GM12878 (cell line): ENCODE results near the gene TRAF3. TPM values are rescaled to one million over a fixed set of nuclear protein-coding genes. Genes with fewer than 3 reads are reported as not detected.

Experiments
- ATAC-seq: fragments of 200-7000 bp; cut with Tn5 transposase; 3 replicates; pipeline ENCODE4 v1.9.1; 2020; ENCODE audit warnings: mild to moderate bottlenecking, moderate library complexity
- BruUV-seq: library from RNA; stranded (reverse); fragments of 400-500 nt; replicated peaks from 2 replicates; lab custom pipeline; 2021; lab: Mats Ljungman, UMichigan
- CTCF ChIA-PET: fragments of 300-600 bp; sonication (Branson Sonifier 250); formaldehyde crosslinking; extraction: SDS; loops from one replicate; lab custom pipeline; 2021; ENCODE audit warnings: inconsistent platforms; lab: Yijun Ruan, JAX
- POLR2A ChIA-PET: fragments of 350-600 bp; formaldehyde crosslinking; extraction: SDS; loops from one replicate; lab custom pipeline; 2021; ENCODE audit warnings: inconsistent platforms; lab: Charles Lee
- RAD21 ChIA-PET: fragments of 300-600 bp; sonication (Branson Sonifier 250); formaldehyde crosslinking; loops from one replicate; lab custom pipeline; 2023; ENCODE audit warnings: antibody characterized with exemption; ENCODE audit not compliant: unreplicated experiment; lab: Charles Lee
- SMC1A ChIA-PET: fragments of 300-600 bp; sonication (Branson Sonifier 250); formaldehyde crosslinking; loops from one replicate; lab custom pipeline; 2023; ENCODE audit not compliant: unreplicated experiment, uncharacterized antibody; lab: Charles Lee
- DNase-seq: peaks from one replicate; pipeline ENCODE4 v3.0.0-alpha.2; 2011; ENCODE audit warnings: low read depth, low spot score
- FAIRE-seq: peaks from 3 replicates; lab custom pipeline; 2011; peaks lifted over from hg19 to GRCh38; lab: Jason Lieb, UNC
- H2AFZ ChIP-seq: 2 replicates; pipeline ENCODE4 v1.6.0; 2011; ENCODE audit warnings: low read depth, low read length, control low read depth; ENCODE audit not compliant: control insufficient read depth
- H3K27ac ChIP-seq: 2 replicates; pipeline ENCODE4 v1.5.1; 2011; ENCODE audit warnings: control low read depth; ENCODE audit not compliant: control insufficient read depth, insufficient read depth
- H3K27me3 ChIP-seq, 2 experiments: replicated peaks in 1 of 2; 2 replicates each; pipeline versions ENCODE4 v1.6.0 to v1.6.1; 2011; ENCODE audit warnings: low read length in 1 of 2; ENCODE audit not compliant: control insufficient read depth in 2 of 2, insufficient read depth in 2 of 2
- H3K36me3 ChIP-seq, 2 experiments: 2 replicates each; pipeline ENCODE4 v1.5.1; 2011; ENCODE audit warnings: low read length in 1 of 2; ENCODE audit not compliant: control insufficient read depth in 2 of 2, insufficient read depth in 2 of 2
- H3K4me1 ChIP-seq: 2 replicates; pipeline ENCODE4 v1.6.1; 2011; ENCODE audit warnings: mild to moderate bottlenecking, low read length, moderate library complexity, mixed read lengths; ENCODE audit not compliant: control insufficient read depth, insufficient read depth
- H3K4me2 ChIP-seq: 2 replicates; pipeline ENCODE4 v1.6.0; 2011; ENCODE audit warnings: control low read depth; ENCODE audit not compliant: control insufficient read depth, insufficient read depth
- H3K4me3 ChIP-seq: fragments of 200-600 bp; sonication (generic); 2 replicates; pipeline ENCODE4 v1.5.1; 2016
- H3K79me2 ChIP-seq: 2 replicates; pipeline ENCODE4 v1.6.0; 2011; ENCODE audit warnings: low read length; ENCODE audit not compliant: control insufficient read depth, insufficient read depth
- H3K9ac ChIP-seq: 2 replicates; pipeline ENCODE4 v1.8.0; 2011; ENCODE audit warnings: low read length, control low read depth, mixed read lengths; ENCODE audit not compliant: control insufficient read depth, insufficient read depth
- H3K9me3 ChIP-seq: replicated peaks from 3 replicates; pipeline ENCODE4 v1.5.1; 2011; ENCODE audit warnings: mild to moderate bottlenecking, low read length; ENCODE audit not compliant: control insufficient read depth, insufficient read depth
- H4K20me1 ChIP-seq: 2 replicates; pipeline ENCODE4 v1.6.0; 2011; ENCODE audit not compliant: control insufficient read depth, insufficient read depth
- ATF2 ChIP-seq: IDR thresholded peaks from 2 replicates; pipeline ENCODE4 v1.6.1; 2012; ENCODE audit warnings: low read length, inconsistent platforms
- ATF3 ChIP-seq: IDR thresholded peaks from 2 replicates; pipeline ENCODE4 v1.6.1; 2011; ENCODE audit warnings: low read depth, mild to moderate bottlenecking, low read length, moderate library complexity, borderline replicate concordance; ENCODE audit errors: extremely low read depth
- CBFB ChIP-seq: IDR thresholded peaks from 2 replicates; pipeline ENCODE4 v1.6.1; 2016; ENCODE audit warnings: antibody characterized with exemption, low read depth
- CBX5 ChIP-seq: sonication (generic); IDR thresholded peaks from 2 replicates; pipeline ENCODE4 v1.6.1; 2016; ENCODE audit warnings: low read depth, moderate library complexity, mild to moderate bottlenecking, inconsistent platforms
- CREB1 ChIP-seq: IDR thresholded peaks from 2 replicates; pipeline ENCODE4 v1.6.1; 2012; ENCODE audit warnings: low read depth, mild to moderate bottlenecking, inconsistent platforms
- DPF2 ChIP-seq: fragments of 450-650 bp; IDR thresholded peaks from 2 replicates; pipeline ENCODE4 v1.6.1; 2017; ENCODE audit warnings: mild to moderate bottlenecking
- E2F8 ChIP-seq: fragments of 450-650 bp; IDR thresholded peaks from 2 replicates; pipeline ENCODE4 v1.6.1; 2018; ENCODE audit warnings: mild to moderate bottlenecking, low read depth, moderate library complexity; ENCODE audit not compliant: partially characterized antibody
- GABPA ChIP-seq: IDR thresholded peaks from 2 replicates; pipeline ENCODE4 v1.6.1; 2014; ENCODE audit warnings: antibody characterized with exemption, low read depth, mild to moderate bottlenecking, inconsistent platforms
- HDAC2 ChIP-seq: fragments of 200-600 bp; sonication (generic); IDR thresholded peaks from 2 replicates; pipeline ENCODE4 v1.6.1; 2017
- HDAC6 ChIP-seq: fragments of 200-600 bp; sonication (generic); IDR thresholded peaks from one replicate; pipeline ENCODE4 v1.8.0; 2017; ENCODE audit warnings: antibody characterized with exemption; ENCODE audit not compliant: unreplicated experiment
- IKZF1 ChIP-seq: fragments of 450-650 bp; conservative IDR thresholded peaks from 2 replicates; pipeline ENCODE4 v1.6.1; 2017; ENCODE audit warnings: antibody characterized with exemption, mild to moderate bottlenecking
- IRF5 ChIP-seq: fragments of 450-650 bp; IDR thresholded peaks from 2 replicates; pipeline ENCODE4 v1.6.1; 2017; ENCODE audit warnings: borderline replicate concordance
- RBBP5 ChIP-seq: fragments of 200-600 bp; sonication (generic); conservative IDR thresholded peaks from 2 replicates; pipeline ENCODE4 v1.6.1; 2016
- SUZ12 ChIP-seq: fragments of 200-600 bp; sonication (generic); IDR thresholded peaks from one replicate; pipeline ENCODE4 v1.6.1; 2018; ENCODE audit warnings: antibody characterized with exemption, mild to moderate bottlenecking; ENCODE audit not compliant: unreplicated experiment
- WRNIP1 ChIP-seq: IDR thresholded peaks from 2 replicates; pipeline ENCODE4 v1.6.1; 2011; ENCODE audit warnings: low read depth, low read length, improper control_type of control experiment, borderline replicate concordance
- YY1 ChIP-seq: IDR thresholded peaks from 2 replicates; pipeline ENCODE4 v1.6.1; 2011; ENCODE audit warnings: low read depth, mild to moderate bottlenecking, low read length
- WGBS: methylation state at CpG from one replicate; pipeline ENCODE4 v1.1.6; 2016; ENCODE audit warnings: low lambda C conversion rate; ENCODE audit not compliant: insufficient replicate concordance, insufficient coverage; ENCODE audit errors: missing lambda C conversion rate; 5-methylcytosine and 5-hydroxymethylcytosine counted together
- in situ Hi-C: fragments of 300-500 bp; cut with MboI; formaldehyde crosslinking; loops from 9 replicates; pipeline ENCODE4 v1.14.3; 2018; ENCODE audit warnings: mixed read lengths
- intact Hi-C: fragments of 100-400 bp; cut with micrococcal nuclease; formaldehyde crosslinking; loops from one replicate; pipeline ENCODE4 v1.14.2; 2022; ENCODE audit not compliant: unreplicated experiment
- polyA plus RNA-seq, 11 experiments: library from polyadenylated mRNA; depleted of rRNA in 4 of 11; unstranded in 6 of 11; stranded (reverse) in 5 of 11; fragments of >200 nt; fragmentation: Nextera tagmentation in 4 of 11; fragmentation: Illumina TruSeq in 1 of 11; extraction: Ambion mirVana in 4 of 11; extraction: Trizol in 1 of 11; gene quantifications; 1 replicate in 1 of 11; 2 replicates in 10 of 11; pipeline versions ENCODE4 v1.2.1 to v1.2.3, GENCODE V29; 2011 to 2016; ENCODE audit warnings: inconsistent platforms in 2 of 11, missing spikeins in 2 of 11, low read depth in 1 of 11
- total RNA-seq, 4 experiments: library from RNA; depleted of rRNA in 3 of 4; stranded (reverse); fragments of >200 nt in 3 of 4; fragmentation: Illumina TruSeq in 1 of 4; extraction: Trizol in 1 of 4; gene quantifications; 2 replicates each; pipeline versions ENCODE4 v1.2.1 to v1.2.3, GENCODE V29; 2013 to 2021

TRAF3 gene
- total and polyA plus RNA-seq, 10 of the 15 experiments (the other 5 are each of a cell fraction or from before 2014, with no cell fraction given): 3.0 to 70.1 (median 36.5) TPM

- no peak for TF ChIP-seq ATF2
- no peak for TF ChIP-seq SUZ12
- TF ChIP-seq ATF3: no peak
- no peak for TF ChIP-seq IKZF1
- TF ChIP-seq CREB1: no peak
- TF ChIP-seq, all 136 proteins: peak for 0
Measured at GRCh38 chr14:102945346-102946130, 168.3 kb downstream of the TRAF3 start (continued).

GRCh38 chr14:102947321-102948103 is 170.3 kb downstream of the TRAF3 start:
- Histone ChIP-seq H3K4me3 (no peak overlapping the region), H3K4me2 (peak overlapping the region; percentile 76), H3K36me3 (peaks cover 7 to 15% of the 10 kb centered on the region in 2 experiments; a peak in 3 of 4 replicates), H3K4me1 (peaks cover 25% of the 10 kb centered on the region), H4K20me1 (no peaks in the 10 kb centered on the region), H2AFZ (no peak overlapping the region), H3K27ac (peak overlapping the region; percentile 47; the same call in 1 of the 2 replicates), H3K9ac (no peak overlapping the region), H3K79me2 (no peaks in the 10 kb centered on the region), H3K27me3 (no peaks in the 10 kb centered on the region), H3K9me3 (no peaks in the 10 kb centered on the region)
- RAD21 ChIA-PET: no interaction called here
- FAIRE-seq: no peak
- no peak for ATAC-seq
- DNase-seq: no peak
- intact Hi-C loops: no loop called here
- SMC1A ChIA-PET: interaction anchor here (0.9 to 1.2 kb wide), 3 partner anchors 13 to 254 kb away, joined by 3 to 4 read pairs (median 3); no protein-coding TSS in a partner anchor
- CTCF ChIA-PET: interaction anchor here (0.7 to 1.1 kb wide), 2 partner anchors 71 to 253 kb away, joined by 3 to 8 read pairs; no protein-coding TSS in a partner anchor
- no TSS peak for BruUV-seq
- POLR2A ChIA-PET: no interaction called here
- 97% methylated on average over 27 of the region's 27 CpGs for WGBS
- in situ Hi-C loops: no loop called here
- TF ChIP-seq DPF2: no peak
- TF ChIP-seq HDAC2: no peak
- no peak for TF ChIP-seq YY1
- no peak for TF ChIP-seq HDAC6
- no peak for TF ChIP-seq IRF5
- TF ChIP-seq WRNIP1: no peak
- no peak for TF ChIP-seq GABPA
- no peak for TF ChIP-seq RBBP5
- TF ChIP-seq CBX5: no peak
- no peak for TF ChIP-seq E2F8
- TF ChIP-seq CBFB: no peak
